Right renal pelvis (tissue), 4 donors: ENCODE measurements around the gene STEAP4. TPM values are rescaled to one million over a fixed set of nuclear protein-coding genes. Genes with fewer than 3 reads are reported as not detected.

Source experiments
- DNase-seq, 4 donors: peaks; one replicate each; pipeline ENCODE4 v3.0.0-alpha.2; 2013; ENCODE audit warnings: low read depth in 4 of 4, low spot score in 3 of 4, missing footprints in 1 of 4
- polyA plus RNA-seq, 4 donors: library from polyadenylated mRNA; unstranded; fragments of 120-200 nt; gene quantifications; one replicate each; pipeline ENCODE4 v1.2.1, GENCODE V29; 2013; ENCODE audit not compliant: insufficient read length in 4 of 4

Gene STEAP4
- under 1 TPM; 0.12 to 0.31 (median 0.15) TPM for polyA plus RNA-seq

DNA sequence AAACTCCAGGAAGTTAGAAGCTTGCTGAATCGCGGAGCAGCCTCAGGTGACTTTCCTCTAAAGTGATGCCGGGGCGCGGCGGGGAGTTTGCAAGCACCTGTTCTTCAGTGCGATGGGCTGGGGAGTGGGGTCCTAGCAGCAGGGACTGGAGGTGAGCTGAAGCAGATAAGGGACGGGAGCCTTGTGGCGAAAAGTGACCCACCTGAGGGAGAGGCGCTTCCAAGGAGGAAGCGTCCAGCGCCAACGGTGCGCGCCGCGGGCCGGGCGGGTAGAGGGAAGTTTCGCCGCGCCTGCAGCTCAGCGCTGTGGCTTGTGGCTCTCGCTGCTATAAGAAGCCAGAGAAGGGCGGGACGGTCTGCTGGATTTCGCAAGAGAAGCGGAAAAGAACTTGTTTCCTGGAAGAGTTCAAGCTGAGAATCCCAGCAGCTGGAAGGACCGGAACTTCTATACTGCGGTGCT is at the start of gene STEAP4:
STEAP4 (minus strand) TSS at position 305 of the 459 bp plus-strand sequence. CDS start 22,625 bp downstream, outside the sequence.
- DNase-seq, result peak; percentile 22 to 40 (median 28)

GRCh38 chr7:88355011-88355410 is 48.3 kb upstream of the STEAP4 start:
- DNase-seq, result no peak

DNA sequence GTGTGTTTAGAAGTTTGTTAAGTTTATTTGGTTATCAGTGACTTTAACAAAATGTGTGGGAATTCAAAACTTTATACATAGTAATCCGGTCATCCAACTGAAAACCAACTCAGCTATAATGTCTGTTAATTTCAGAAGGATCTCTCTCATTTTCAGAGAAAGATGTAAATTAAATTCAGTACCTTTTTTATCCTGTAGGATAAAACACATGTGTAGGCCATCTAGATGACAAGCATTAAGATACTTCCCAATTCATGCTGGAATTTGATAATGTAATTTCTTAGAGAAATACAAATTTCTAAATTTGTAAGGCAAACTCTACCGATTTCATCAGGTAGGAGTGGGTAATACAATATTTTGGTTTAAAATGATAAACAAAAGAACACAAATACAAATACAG is 43.4 kb upstream of the STEAP4 start:
- no peak for DNase-seq

- no peak for DNase-seq
Observed at GRCh38 chr7:88347517-88347916, 40.8 kb upstream of the STEAP4 start.

DNA sequence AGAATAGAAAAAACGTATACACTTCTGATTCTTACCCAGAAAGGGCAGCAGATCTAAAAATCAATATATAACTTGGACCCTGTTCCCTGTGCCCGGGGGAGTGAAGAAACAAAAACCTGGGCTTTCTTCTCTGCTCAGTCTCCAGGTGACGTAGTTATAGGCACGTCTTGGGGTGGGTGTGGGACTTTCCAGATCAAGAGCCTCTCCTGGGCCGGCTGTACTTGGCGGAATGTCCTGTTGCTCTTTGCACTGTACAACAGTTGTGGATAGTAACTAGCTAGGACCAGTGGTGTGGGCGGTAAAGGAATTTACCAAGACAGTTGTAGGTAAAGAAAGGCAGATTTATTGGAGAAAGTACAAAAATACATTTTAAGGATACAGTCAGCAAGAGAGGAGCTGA is 40.4 kb upstream of the STEAP4 start:
- no peak for DNase-seq

DNA sequence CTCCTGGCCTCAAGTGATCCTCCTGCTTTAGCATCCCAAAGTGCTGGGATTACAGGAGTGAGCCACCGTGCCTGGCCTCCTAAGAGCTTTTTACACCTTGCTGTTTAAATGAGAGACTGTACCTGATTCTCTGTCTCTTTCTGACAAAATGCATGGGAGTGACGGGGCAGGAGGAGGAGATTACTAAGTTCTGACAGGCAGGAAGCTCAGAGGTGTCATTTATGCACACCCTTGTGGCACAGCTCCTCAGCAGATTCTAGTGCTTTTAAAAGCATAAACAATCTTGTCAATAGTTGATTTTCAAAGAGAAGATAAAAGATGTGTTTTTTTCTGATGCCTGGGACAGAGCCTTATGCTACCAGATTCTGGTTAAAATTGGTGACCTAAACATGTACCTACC is 39.7 kb upstream of the STEAP4 start:
- DNase-seq, result no peak

DNA sequence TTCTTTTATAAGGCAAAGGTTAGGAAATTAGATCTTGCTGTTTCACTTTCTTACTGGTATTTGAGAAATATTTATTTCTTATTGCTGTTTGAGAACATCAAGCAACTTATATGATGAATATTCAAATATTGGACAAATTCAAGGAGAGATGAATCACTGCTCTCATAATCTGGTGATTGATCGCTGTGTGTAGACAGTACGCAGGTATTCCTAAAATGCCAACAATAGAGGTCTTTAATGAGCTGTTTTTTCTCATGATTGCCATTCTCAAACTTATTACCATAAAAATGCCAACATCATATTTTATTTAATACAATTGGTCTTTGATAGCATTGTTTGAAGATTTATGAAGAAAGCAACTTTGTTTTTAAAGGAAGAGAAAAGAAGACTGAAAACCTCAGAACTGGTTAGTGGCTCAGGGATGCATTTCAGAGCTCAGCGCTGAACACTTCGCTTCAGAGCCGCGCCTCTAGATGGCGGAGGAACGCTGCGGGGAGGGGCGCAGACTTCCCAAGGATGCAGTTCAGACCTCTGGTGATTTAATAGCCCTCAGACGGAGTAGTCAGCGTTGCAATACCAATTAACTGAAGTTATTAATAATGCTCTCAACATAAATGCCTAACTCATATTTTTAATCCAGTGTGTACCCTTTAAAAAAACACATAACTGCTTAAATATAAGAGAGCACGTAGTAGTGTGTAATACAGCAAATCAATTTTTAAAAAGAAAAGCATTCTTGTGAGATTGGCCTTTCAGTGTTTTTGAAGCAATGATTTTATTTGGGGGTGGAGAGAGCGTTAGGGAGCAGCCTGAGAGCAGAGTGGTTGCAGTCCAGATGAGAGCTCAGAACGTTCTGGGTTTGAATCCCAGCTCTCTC is 38.5 kb upstream of the STEAP4 start:
- peak in 2 of 4 donors; percentile 33 to 36 for DNase-seq

DNA sequence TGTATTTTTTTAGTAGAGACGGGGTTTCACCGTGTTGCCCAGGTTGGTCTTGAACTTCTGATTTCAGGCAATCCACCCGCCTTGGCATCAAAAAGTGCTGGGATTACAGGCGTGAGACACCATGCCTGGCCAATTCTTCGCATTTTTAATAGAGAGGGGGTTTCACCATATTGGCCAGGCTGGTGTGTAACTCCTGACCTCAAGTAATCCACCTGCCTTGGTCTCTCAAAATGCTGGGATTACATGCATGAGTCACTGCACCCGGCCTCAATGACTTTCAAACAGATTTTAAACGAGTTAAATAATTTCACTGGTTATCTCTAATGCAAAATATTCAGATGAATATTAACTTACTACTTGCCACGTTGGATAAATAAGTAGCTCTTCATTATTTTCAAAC is 37.6 kb upstream of the STEAP4 start:
- no peak for DNase-seq

DNA sequence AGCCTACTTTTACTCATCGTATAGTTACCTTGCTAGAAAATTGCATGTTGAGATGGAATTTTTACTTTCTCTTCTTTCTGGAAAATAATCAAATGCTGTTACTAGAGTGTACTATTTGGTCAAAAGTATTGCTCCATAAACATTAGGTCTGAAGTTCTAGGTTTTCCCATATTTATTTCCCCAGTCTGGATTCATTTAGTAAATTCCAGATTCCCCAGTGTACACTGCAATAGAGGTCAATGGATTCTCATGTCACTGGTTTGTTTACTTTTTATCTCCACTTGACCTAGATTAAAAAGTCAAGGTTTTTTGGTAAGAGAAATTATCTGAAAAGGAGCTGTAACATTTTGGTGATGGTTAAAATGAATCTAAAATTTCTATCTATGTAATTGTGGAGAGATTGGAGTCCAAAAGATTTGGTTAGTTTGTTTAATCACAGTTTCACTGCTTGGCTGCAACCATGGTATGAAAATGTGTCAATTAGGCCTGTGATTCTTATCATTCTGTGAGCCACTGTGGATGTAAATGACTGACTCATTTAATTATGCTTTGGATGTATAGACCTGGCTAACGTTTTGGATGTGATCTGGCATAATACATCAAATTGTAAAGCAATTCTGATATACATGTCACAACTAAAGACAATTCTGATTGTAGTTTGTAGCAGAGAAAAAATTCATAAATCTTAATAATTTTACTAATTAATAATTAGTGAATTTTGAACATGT is 32.7 kb upstream of the STEAP4 start:
- no peak for DNase-seq

DNA sequence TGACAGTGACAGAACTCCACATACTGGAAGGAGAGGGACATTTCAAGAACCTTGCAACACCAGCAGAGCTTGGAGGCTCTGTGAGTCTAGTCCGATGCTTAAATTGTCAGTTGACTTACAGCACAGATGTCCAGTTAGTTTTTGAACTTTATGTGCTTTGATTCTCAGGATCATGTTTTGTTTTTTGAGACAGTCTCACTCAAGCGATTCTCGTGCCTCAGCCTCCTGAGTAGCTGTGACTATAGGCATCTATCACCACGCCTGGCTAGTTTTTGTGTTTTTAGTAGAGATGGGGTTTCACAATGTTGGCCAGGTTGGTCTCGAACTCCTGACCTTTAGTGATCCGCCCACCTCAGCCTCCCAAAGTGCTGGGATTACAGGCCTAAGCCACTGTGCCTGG is 31.8 kb upstream of the STEAP4 start:
- DNase-seq, result no peak

DNA sequence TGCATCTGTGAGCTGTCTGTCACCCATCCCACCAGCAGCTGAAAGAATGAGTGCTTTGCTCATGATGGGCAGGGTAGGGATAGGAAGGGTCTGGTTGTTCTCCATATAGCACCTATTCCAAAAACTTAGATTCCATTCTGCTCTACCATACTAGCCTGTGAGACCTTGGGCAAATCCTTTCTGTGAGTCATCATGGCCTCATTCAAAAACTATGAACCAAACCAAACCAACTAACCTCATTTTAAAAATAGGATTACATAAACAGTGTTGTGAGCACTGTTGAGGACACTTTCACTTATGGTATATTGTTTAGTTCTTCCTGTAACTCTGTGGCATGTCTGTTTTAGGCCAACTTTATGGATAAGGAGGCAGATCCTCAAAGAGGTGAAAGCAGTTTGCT is 30.9 kb upstream of the STEAP4 start:
- no peak for DNase-seq

DNA sequence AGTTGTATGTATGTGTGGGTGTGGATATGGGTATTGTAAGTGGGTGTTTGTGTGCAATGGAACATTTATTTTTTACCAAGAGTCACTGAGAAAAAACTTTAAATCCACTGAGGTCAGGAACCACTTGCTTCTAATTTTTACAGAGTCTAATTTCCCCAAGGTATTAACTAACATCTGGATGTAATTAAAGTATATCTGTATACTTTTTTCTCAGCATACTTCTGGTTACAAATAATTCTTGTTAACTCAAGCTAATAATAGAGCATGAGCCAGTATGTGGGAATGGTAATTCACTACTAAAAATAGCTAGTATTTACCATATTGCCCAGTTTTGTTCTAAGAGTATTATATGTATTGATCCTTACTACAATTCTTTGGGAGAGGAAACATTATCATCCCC is 24.6 kb upstream of the STEAP4 start:
- no peak for DNase-seq

DNA sequence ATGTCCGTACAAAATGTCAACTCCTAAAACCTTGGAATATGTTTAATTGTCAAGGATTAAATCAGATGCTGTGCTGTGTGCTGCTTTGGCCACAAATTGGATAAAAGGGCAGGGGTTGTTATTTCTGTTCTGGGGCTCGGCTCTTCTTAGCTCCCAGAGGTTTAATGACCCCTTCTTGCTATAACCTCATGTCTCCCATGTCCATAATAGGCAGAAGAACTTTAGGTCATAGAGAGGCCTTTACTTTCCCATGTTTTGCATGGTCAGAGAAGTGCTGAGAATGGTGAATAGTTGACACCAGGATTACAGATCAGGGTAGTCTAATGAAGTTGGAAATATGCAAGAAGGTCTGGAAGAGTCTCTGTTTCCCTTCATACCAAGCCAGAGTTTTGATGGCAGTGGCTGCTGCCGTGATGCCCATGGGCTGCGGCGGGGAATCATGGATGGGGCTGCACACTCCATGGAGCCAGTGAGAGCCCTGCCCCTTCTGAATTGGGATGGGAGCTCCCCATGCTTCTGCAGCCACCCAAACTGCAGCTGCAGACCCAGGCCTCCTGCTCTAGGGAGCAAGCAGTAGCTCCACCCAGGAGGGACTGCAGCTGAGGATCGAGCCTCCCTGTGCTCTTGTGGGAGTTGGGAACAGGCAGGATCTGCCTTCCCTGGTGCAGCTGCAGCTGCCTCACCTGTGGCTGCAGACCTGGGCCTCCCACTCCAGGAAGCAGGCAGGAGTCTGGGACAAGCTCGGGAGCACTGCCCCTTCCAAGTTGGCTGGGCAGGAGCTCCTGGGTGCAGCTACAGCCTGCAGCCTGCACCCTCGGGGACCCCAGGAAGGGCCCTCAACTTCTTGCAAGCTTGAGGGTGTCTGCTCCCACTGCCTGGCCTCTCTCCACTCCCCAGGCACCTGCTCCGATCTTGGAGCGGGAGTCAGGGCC is 23.1 kb upstream of the STEAP4 start:
- no peak for DNase-seq

GRCh38 chr7:88328787-88329186 is 22.1 kb upstream of the STEAP4 start:
- DNase-seq, result no peak

GRCh38 chr7:88324699-88325098 is 18.0 kb upstream of the STEAP4 start:
- no peak for DNase-seq

DNA sequence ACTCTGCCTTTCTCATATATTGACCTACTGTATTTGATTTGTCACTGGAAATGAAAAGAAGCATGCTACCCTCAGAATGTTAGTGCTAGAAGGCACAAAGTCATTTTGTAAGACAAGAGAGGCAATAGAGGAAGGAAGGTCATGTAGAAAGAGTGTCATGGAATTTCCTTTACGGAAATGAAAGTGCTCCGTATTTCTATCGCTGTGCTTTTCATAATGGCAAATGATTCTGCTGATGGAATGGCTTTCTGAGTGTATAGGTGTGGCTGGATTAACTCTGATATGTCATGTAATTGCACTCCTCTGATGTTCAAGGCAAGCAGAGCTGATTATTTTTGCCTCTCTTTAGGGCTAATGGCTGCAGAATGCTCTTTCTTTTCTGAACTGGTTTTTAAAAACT is 15.5 kb upstream of the STEAP4 start:
- no peak for DNase-seq

DNA sequence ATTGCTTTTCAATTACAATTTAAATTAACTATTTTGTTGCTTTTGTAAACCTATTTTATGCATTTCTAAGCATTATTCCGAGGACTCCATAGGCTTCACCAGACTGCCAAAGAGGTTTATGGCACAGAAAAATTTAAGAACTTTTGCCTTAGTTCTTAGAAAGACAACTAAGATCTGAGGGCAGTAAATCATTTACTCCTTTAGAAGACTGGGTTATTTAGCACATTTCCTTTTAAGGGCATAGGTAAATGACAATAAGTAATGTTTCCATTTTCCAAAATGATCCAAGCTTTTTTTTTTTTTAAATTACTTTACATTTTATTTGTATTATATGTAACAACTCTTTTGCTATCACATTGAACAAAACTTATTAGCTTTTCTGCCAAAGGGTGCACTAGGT is 15.0 kb upstream of the STEAP4 start:
- no peak for DNase-seq

GRCh38 chr7:88318196-88318595 is 11.5 kb upstream of the STEAP4 start:
- DNase-seq, result no peak

GRCh38 chr7:88317422-88317821 is 10.7 kb upstream of the STEAP4 start:
- DNase-seq, result no peak

- no peak for DNase-seq
Observed at GRCh38 chr7:88316456-88316855, 9.8 kb upstream of the STEAP4 start.

DNA sequence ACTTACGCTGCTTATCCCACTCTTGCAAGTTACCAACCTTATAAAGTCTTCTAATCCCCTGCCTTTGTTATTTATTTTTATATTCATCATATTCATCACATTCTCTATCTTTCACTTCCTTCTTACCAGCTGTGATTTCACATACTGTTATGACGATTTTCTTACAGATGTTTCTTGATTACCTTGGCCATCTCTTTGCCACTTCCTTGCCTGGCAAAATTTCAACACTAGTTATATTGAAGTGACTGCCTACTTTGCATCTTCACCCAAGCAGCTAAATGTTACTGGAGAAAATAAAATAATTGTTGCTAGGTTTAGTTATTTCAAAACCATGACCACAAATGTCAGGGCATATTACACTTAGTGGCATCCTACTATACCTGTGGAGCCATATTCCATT is 8.8 kb upstream of the STEAP4 start:
- DNase-seq, result no peak
